ENCODE data around the gene XAGE2.

- TF ChIP-seq CTCF (IDR thresholded peaks at IDR 0.05 in 4 of 5, conservative IDR thresholded peaks at IDR 0.05 in 1 of 5) (no peak), POLR2A (IDR thresholded peaks at IDR 0.05) (no peak)
These were observed 52.1 kb downstream of the XAGE2 start for GRCh38 chrX:52420824-52421443.
